Sigmoid colon (tissue), 3 donors: ENCODE measurements around the gene SPDYE16.
"Not testable (repeated sequence)": the region's sequence is repeated elsewhere in the genome, so short reads cannot be mapped to it uniquely, and the experiment has no call there.

ENCODE experiments used
- POLR2A ChIP-seq, 2 donors: fragments of 450-650 bp; IDR thresholded peaks; one replicate each; pipeline ENCODE4 v1.6.1; 2016; ENCODE audit warnings: antibody characterized with exemption in 2 of 2, mild to moderate bottlenecking in 2 of 2, moderate library complexity in 2 of 2
- TF ChIP-seq, protein P1 (sequence below), 4 experiments: fragments of 450-650 bp in 3 of 4; fragments of 200-600 bp in 1 of 4; IDR thresholded peaks; one replicate each; pipeline ENCODE4 v1.5.1; 2016 to 2019; ENCODE audit warnings: antibody characterized with exemption in 4 of 4, mild to moderate bottlenecking in 3 of 4, moderate library complexity in 2 of 4

DNA sequence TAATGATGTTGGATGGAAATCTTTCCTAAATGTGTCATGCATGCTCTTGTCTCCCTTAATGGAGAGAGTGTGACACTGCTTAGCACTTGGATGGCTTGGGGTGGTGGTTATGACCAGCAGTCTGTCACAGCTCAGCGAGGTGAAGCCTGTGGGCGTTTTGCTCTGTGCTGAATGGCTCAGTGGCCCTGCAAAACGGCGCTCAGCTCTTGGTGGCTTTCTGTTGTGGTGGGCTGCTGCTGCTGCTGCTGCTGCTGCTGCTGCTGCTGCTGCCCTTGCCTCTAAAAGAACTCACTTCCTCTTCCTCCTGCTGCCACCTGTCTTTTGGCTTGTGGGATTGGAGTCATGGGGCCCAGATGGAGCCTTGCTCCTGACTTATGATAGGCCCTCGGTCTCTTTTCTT, 56.5 kb downstream of the SPDYE16 start:
- TF ChIP-seq, protein P1, sequence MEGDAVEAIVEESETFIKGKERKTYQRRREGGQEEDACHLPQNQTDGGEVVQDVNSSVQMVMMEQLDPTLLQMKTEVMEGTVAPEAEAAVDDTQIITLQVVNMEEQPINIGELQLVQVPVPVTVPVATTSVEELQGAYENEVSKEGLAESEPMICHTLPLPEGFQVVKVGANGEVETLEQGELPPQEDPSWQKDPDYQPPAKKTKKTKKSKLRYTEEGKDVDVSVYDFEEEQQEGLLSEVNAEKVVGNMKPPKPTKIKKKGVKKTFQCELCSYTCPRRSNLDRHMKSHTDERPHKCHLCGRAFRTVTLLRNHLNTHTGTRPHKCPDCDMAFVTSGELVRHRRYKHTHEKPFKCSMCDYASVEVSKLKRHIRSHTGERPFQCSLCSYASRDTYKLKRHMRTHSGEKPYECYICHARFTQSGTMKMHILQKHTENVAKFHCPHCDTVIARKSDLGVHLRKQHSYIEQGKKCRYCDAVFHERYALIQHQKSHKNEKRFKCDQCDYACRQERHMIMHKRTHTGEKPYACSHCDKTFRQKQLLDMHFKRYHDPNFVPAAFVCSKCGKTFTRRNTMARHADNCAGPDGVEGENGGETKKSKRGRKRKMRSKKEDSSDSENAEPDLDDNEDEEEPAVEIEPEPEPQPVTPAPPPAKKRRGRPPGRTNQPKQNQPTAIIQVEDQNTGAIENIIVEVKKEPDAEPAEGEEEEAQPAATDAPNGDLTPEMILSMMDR (IDR thresholded peaks at IDR 0.05), result not testable (repeated sequence)
- TF ChIP-seq POLR2A (IDR thresholded peaks at IDR 0.05), result not testable (repeated sequence)
